Smooth muscle cell (in vitro differentiated cells): ENCODE measurements around the gene UBE2G1. TPM values are rescaled to one million over a fixed set of nuclear protein-coding genes. Genes with fewer than 3 reads are reported as not detected.

Experiments used
- DNase-seq: peaks from one replicate; lab custom pipeline; 2025; ENCODE audit not compliant: unreplicated experiment; lab: John Stamatoyannopoulos, UW
- H2AFZ ChIP-seq: fragments of 200-600 bp; sonication (generic); 2 replicates; pipeline ENCODE4 v1.6.0; 2016; ENCODE audit warnings: antibody characterized with exemption, low read depth, mild to moderate bottlenecking
- H3F3A ChIP-seq: fragments of 200-600 bp; sonication (generic); 2 replicates; pipeline ENCODE4 v1.6.0; 2017; ENCODE audit warnings: antibody characterized with exemption, low read depth
- H3K27ac ChIP-seq: fragments of 200-600 bp; sonication (generic); 2 replicates; pipeline ENCODE4 v1.5.1; 2016; ENCODE audit warnings: low read depth, mild to moderate bottlenecking
- H3K27me3 ChIP-seq: fragments of 200-600 bp; sonication (generic); 2 replicates; pipeline ENCODE4 v1.6.1; 2016; ENCODE audit warnings: low read depth, mild to moderate bottlenecking
- H3K36me3 ChIP-seq: fragments of 200-600 bp; sonication (generic); 2 replicates; pipeline ENCODE4 v1.5.1; 2016; ENCODE audit warnings: low read depth
- H3K4me1 ChIP-seq: fragments of 200-600 bp; sonication (generic); 2 replicates; pipeline ENCODE4 v1.5.1; 2016; ENCODE audit warnings: low read depth
- H3K4me2 ChIP-seq: fragments of 200-600 bp; sonication (generic); 2 replicates; pipeline ENCODE4 v1.6.0; 2016; ENCODE audit warnings: mild to moderate bottlenecking
- H3K4me3 ChIP-seq: fragments of 200-600 bp; sonication (generic); 2 replicates; pipeline ENCODE4 v1.5.1; 2016; ENCODE audit warnings: mild to moderate bottlenecking
- H3K79me2 ChIP-seq: fragments of 200-600 bp; sonication (generic); 2 replicates; pipeline ENCODE4 v1.6.0; 2016; ENCODE audit warnings: low read depth, mild to moderate bottlenecking
- H3K9ac ChIP-seq: fragments of 200-600 bp; sonication (generic); 2 replicates; pipeline ENCODE4 v1.6.0; 2016; ENCODE audit warnings: low read depth
- H3K9me3 ChIP-seq: fragments of 200-600 bp; sonication (generic); replicated peaks from 2 replicates; pipeline ENCODE4 v1.5.1; 2016; ENCODE audit warnings: low read depth
- H4K20me1 ChIP-seq: fragments of 200-600 bp; sonication (generic); 2 replicates; pipeline ENCODE4 v1.6.0; 2016; ENCODE audit warnings: low read depth
- CTCF ChIP-seq: fragments of 200-600 bp; sonication (generic); IDR thresholded peaks from 2 replicates; pipeline ENCODE4 v1.5.1; 2017; ENCODE audit warnings: borderline replicate concordance, mild to moderate bottlenecking, antibody characterized with exemption; ENCODE audit not compliant: insufficient read depth, poor library complexity, severe bottlenecking
- WGBS: methylation state at CpG from one replicate; pipeline ENCODE4 v1.1.7; 2016; ENCODE audit warnings: low lambda C conversion rate; 5-methylcytosine and 5-hydroxymethylcytosine counted together
- polyA plus RNA-seq: library from polyadenylated mRNA; unstranded; fragments of >200 nt; fragmentation: Nextera tagmentation; extraction: Ambion mirVana; gene quantifications from 2 replicates; pipeline ENCODE4 v1.2.1, GENCODE V29; 2016
- total RNA-seq: library from RNA; depleted of rRNA; stranded (reverse); fragments of >200 nt; gene quantifications from 2 replicates; pipeline ENCODE4 v1.2.3, GENCODE V29; 2014

Gene UBE2G1
- total and polyA plus RNA-seq, 2 experiments from 2014 or later: 39.9 to 63.7 TPM

GRCh38 chr17:4394208-4395110 lies 28.0 kb upstream of the UBE2G1 start:
- 77% methylated on average over 5 of the region's 5 CpGs for WGBS
- Histone ChIP-seq H3K4me3 (no peak overlapping the region), H3K4me2 (no peak overlapping the region), H3K4me1 (peaks cover 13% of the 10 kb centered on the region), H3K27me3 (peaks cover 4% of the 10 kb centered on the region), H3F3A (no peaks in the 10 kb centered on the region), H3K9me3 (no peaks in the 10 kb centered on the region), H3K79me2 (no peaks in the 10 kb centered on the region), H3K36me3 (no peaks in the 10 kb centered on the region), H4K20me1 (no peaks in the 10 kb centered on the region), H3K27ac (peak overlapping the region; percentile 42), H2AFZ (no peak overlapping the region), H3K9ac (no peak overlapping the region)
- DNase-seq: no peak
- TF ChIP-seq CTCF: no peak

GRCh38 chr17:4393806-4394205 lies 27.3 kb upstream of the UBE2G1 start:
- H3K27ac ChIP-seq: peak overlapping the region; percentile 40
- H3K4me2 ChIP-seq: no peak overlapping the region
- H3K9ac ChIP-seq: no peak overlapping the region
- no peak overlapping the region for H3K4me3 ChIP-seq
- no peak for TF ChIP-seq CTCF
- H3K36me3 ChIP-seq: no peaks in the 10 kb centered on the region
- no peaks in the 10 kb centered on the region for H3F3A ChIP-seq
- H3K4me1 ChIP-seq: peaks cover 13% of the 10 kb centered on the region
- no peaks in the 10 kb centered on the region for H3K79me2 ChIP-seq
- no peaks in the 10 kb centered on the region for H4K20me1 ChIP-seq
- no peak overlapping the region for H2AFZ ChIP-seq
- peaks cover 4% of the 10 kb centered on the region for H3K27me3 ChIP-seq
- 47% methylated on average over 7 of the region's 7 CpGs for WGBS
- no peaks in the 10 kb centered on the region for H3K9me3 ChIP-seq
- no peak for DNase-seq

- no peaks in the 10 kb centered on the region for H3K36me3 ChIP-seq
- H3K79me2 ChIP-seq: no peaks in the 10 kb centered on the region
- peaks cover 1% of the 10 kb centered on the region for H3K27me3 ChIP-seq
- no peak for TF ChIP-seq CTCF
- no peaks in the 10 kb centered on the region for H3F3A ChIP-seq
- no peak overlapping the region for H3K27ac ChIP-seq
- H3K9ac ChIP-seq: no peak overlapping the region
- WGBS: 82% methylated on average over 8 of the region's 8 CpGs
- no peak overlapping the region for H3K4me2 ChIP-seq
- H3K4me3 ChIP-seq: no peak overlapping the region
- no peaks in the 10 kb centered on the region for H4K20me1 ChIP-seq
- DNase-seq: no peak
- no peaks in the 10 kb centered on the region for H3K4me1 ChIP-seq
- H2AFZ ChIP-seq: no peak overlapping the region
- no peaks in the 10 kb centered on the region for H3K9me3 ChIP-seq
Measured at GRCh38 chr17:4389079-4389478, 22.6 kb upstream of the UBE2G1 start.
